Tibial nerve (tissue), 3 donors: ENCODE results near the gene PLA2G2D.

Source experiments
- CTCF ChIP-seq, 5 experiments: fragments of 200-600 bp in 3 of 5; fragments of 450-650 bp in 2 of 5; sonication (generic) in 3 of 5; IDR thresholded peaks; one replicate each; pipeline ENCODE4 v1.5.1; 2016 to 2019; ENCODE audit warnings: antibody characterized with exemption in 5 of 5, mild to moderate bottlenecking in 3 of 5, moderate library complexity in 2 of 5
- POLR2A ChIP-seq, 2 donors: fragments of 450-650 bp; IDR thresholded peaks; one replicate each; pipeline ENCODE4 v1.6.1; 2017; ENCODE audit warnings: antibody characterized with exemption in 2 of 2, mild to moderate bottlenecking in 2 of 2, moderate library complexity in 2 of 2

DNA sequence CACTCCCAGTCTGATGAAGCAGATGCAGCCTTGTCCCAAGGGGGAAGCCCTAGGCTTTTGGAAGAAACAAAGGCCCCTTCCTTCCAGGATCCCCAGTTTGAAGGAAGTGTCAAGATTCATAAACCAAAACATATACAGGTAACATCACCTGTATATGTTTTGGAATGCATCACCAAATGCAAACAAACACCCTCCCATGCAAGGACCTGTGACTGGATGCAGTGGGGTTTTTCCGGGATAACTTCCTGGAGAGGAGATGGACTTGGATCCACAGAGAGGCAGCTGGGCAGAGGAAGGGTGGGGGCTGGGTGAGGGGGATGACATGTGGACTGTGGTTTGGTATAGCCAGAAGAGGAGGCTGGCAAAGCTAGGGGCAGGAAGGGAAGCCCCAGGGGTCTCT, 18.3 kb upstream of the PLA2G2D start:
- TF ChIP-seq CTCF (IDR thresholded peaks at IDR 0.05) (no peak), POLR2A (IDR thresholded peaks at IDR 0.05) (no peak)
